Panc1 (cell line): ENCODE data around the gene TREML4. TPM values are rescaled to one million over a fixed set of nuclear protein-coding genes. Genes with fewer than 3 reads are reported as not detected.

Source experiments
- ATAC-seq: fragments of 200-7000 bp; cut with Tn5 transposase; 2 replicates; pipeline ENCODE4 v1.9.1; 2020; ENCODE audit warnings: mild to moderate bottlenecking, moderate library complexity
- BruUV-seq: library from RNA; stranded (reverse); fragments of 400-500 nt; replicated peaks from 2 replicates; lab custom pipeline; 2021; lab: Mats Ljungman, UMichigan
- CTCF ChIA-PET: fragments of 300-600 bp; sonication (Branson Sonifier 250); formaldehyde crosslinking; loops from one replicate; lab custom pipeline; 2022; ENCODE audit warnings: antibody characterized with exemption; lab: Charles Lee
- POLR2A ChIA-PET: fragments of 300-600 bp; sonication (Branson Sonifier 250); formaldehyde crosslinking; loops from one replicate; lab custom pipeline; 2022; ENCODE audit warnings: antibody characterized with exemption; lab: Charles Lee
- DNase-seq: peaks from one replicate; pipeline ENCODE4 v3.0.0-alpha.2; 2010; ENCODE audit warnings: low read depth, low spot score
- H3K27ac ChIP-seq: 2 replicates; pipeline ENCODE4 v1.5.1; 2011; ENCODE audit warnings: mild to moderate bottlenecking, low read length, inconsistent platforms
- H3K27me3 ChIP-seq: fragments of 200-500 bp; sonication (Bioruptor generic); 2 replicates; pipeline ENCODE4 v1.6.0; 2014; ENCODE audit warnings: low read length, inconsistent platforms; ENCODE audit not compliant: control insufficient read depth, insufficient read depth
- H3K36me3 ChIP-seq: fragments of 200-500 bp; sonication (Bioruptor generic); 2 replicates; pipeline ENCODE4 v1.5.1; 2014; ENCODE audit warnings: inconsistent platforms, mild to moderate bottlenecking, low read length, moderate library complexity; ENCODE audit not compliant: control insufficient read depth, insufficient read depth
- H3K4me1 ChIP-seq: 2 replicates; pipeline ENCODE4 v1.5.1; 2011; ENCODE audit warnings: inconsistent platforms, mild to moderate bottlenecking, low read length, moderate library complexity; ENCODE audit not compliant: control insufficient read depth, insufficient read depth
- H3K4me3 ChIP-seq, 2 experiments: 2 replicates each; pipeline ENCODE4 v1.5.1; 2011 to 2012; ENCODE audit warnings: low read depth in 2 of 2, low read length in 2 of 2, mild to moderate bottlenecking in 2 of 2, inconsistent platforms in 1 of 2, moderate library complexity in 1 of 2
- H3K9me3 ChIP-seq: fragments of 200-500 bp; sonication (Bioruptor generic); 2 replicates; pipeline ENCODE4 v1.5.1; 2014; ENCODE audit warnings: low read depth, mild to moderate bottlenecking, inconsistent platforms, low read length, moderate library complexity; ENCODE audit not compliant: control insufficient read depth, insufficient read depth
- CTCF ChIP-seq: fragments of 450-650 bp; IDR thresholded peaks from 2 replicates; pipeline ENCODE4 v1.5.1; 2017; ENCODE audit warnings: mild to moderate bottlenecking
- POLR2AphosphoS5 ChIP-seq: IDR thresholded peaks from 2 replicates; pipeline ENCODE4 v1.6.1; 2012; ENCODE audit warnings: mild to moderate bottlenecking, low read depth, low read length, moderate library complexity
- REST ChIP-seq, 2 experiments: IDR thresholded peaks; 2 replicates each; pipeline ENCODE4 v1.6.1; 2011 to 2012; ENCODE audit warnings: low read depth in 2 of 2, control low read depth in 1 of 2, low read length in 1 of 2, mild to moderate bottlenecking in 1 of 2, moderate library complexity in 1 of 2; ENCODE audit not compliant: insufficient read depth in 1 of 2
- SIN3A ChIP-seq: IDR thresholded peaks from 2 replicates; pipeline ENCODE4 v1.6.1; 2012; ENCODE audit warnings: low read depth, mild to moderate bottlenecking, low read length, moderate library complexity, borderline replicate concordance; ENCODE audit not compliant: insufficient read depth
- TCF7L2 ChIP-seq: IDR thresholded peaks from 2 replicates; pipeline ENCODE4 v1.6.1; 2011; ENCODE audit warnings: mild to moderate bottlenecking, low read depth, low read length, inconsistent platforms
- in situ Hi-C: cut with HindIII; loops from 2 replicates; pipeline ENCODE4 v1.10.0; 2016; ENCODE audit warnings: low sequenced_read_pairs, low pct_unique_long_range_greater_than_20kb
- intact Hi-C: fragments of 100-400 bp; cut with micrococcal nuclease; formaldehyde crosslinking; loops from one replicate; pipeline ENCODE4 v1.10.0; 2022; ENCODE audit not compliant: unreplicated experiment
- total RNA-seq: library from RNA; stranded (reverse); gene quantifications from one replicate; pipeline ENCODE4 v1.2.1, GENCODE V29; 2021; ENCODE audit not compliant: unreplicated experiment

Gene TREML4
- total RNA-seq, 1 experiment from 2014 or later = not detected

DNA sequence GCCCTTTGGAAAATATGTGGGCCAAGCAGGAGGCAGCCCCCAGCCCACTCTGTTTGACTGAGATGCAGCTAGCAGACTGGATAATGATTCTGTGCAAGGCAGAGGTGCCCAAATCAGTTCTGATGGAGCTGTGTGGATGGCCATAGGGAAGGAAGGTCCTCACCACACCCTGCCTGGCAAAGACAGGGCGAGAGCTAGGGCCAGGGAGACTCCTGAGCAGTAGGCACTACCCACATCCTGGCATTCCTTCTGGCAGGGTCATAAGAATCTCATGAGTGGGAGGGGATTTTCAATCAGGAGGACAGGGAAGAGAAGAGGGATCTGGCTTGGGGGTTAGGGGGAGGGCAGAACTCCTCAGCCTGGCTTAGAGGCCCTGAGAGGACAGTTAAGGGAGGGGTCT, 46.6 kb upstream of the TREML4 start:
- no peak for TF ChIP-seq SIN3A
- TF ChIP-seq TCF7L2 = no peak
- no peak for TF ChIP-seq CTCF
- TF ChIP-seq POLR2AphosphoS5 = no peak
- no peak for TF ChIP-seq REST (IDR thresholded peaks at IDR 0.05; ENCODE audit: insufficient read depth in 1 of 2, low read depth in 2 of 2, low read length in 1 of 2)
- H3K36me3 ChIP-seq = no peaks in the 10 kb centered on the region; the same call in 1 of the 2 replicates
- H3K27ac ChIP-seq = no peak overlapping the region
- in situ Hi-C loops (no loop called here), intact Hi-C loops (loop anchor here (10.0 kb wide), 1 partner anchor 87 kb away; no protein-coding TSS in a partner anchor)
- no peak overlapping the region for H3K4me3 ChIP-seq
- ChIA-PET CTCF (interaction anchor here (1.3 to 1.5 kb wide), 2 partner anchors 10 to 89 kb away, joined by 5 read pairs; no protein-coding TSS in a partner anchor), POLR2A (no interaction called here)
- no TSS peak for BruUV-seq
- H3K9me3 ChIP-seq = no peaks in the 10 kb centered on the region
- peaks cover 5% of the 10 kb centered on the region; the same call in 1 of the 2 replicates for H3K27me3 ChIP-seq
- DNase-seq (no peak), ATAC-seq (no peak)
- no peaks in the 10 kb centered on the region for H3K4me1 ChIP-seq

DNA sequence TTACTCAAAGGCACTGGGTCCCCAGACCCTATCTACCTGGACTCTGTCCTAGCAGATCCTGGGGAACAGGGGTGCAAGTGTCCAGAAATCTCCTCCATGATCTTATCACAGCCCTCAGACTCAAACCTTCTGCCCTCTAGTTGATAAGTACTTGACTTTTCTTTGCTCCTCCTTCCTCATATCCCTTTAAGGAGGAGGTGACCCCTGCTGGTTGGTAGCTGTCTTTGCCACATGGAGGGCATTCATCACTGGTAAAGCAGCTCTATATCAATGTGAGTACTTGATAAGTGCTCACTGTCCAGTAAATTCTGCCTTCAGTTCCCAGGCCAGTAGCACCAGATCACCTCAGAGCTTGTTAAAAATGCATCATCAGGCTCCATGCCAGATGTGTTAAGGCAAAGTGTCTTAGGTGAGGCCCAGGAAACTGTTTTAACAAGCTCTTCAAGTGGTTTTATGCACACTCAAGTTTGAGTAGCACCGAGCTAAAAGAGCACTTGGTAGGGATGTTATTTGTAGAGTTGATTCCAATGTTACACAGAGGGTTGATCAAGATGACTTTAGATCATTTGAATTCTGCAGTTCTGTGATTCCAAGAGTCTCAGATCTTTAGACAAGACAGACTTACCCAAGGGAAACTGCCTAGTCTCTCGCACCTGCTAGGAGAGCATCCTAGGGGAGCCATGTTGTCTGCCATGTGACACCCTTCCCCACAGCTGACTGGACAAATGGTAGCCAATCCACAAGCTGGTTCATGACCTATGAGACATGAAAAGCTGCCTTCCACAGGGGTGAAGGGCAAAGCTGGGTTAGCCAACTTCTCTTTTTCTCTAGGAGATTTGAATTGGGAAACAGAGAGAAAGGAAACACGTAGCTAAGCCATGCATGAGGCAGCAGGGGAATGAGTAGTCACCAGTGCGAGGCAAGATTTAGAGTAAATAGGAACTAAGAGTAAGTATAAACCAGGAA, 45.8 kb upstream of the TREML4 start:
- in situ Hi-C loops = no loop called here
- ChIA-PET POLR2A (no interaction called here), CTCF (interaction anchor here (0.6 to 1.5 kb wide), 3 partner anchors 9 to 234 kb away, joined by 5 read pairs; no protein-coding TSS in a partner anchor)
- no peak for TF ChIP-seq POLR2AphosphoS5
- TF ChIP-seq CTCF = peak; percentile 76
- no peaks in the 10 kb centered on the region for H3K4me1 ChIP-seq
- DNase-seq (peak; percentile 24), ATAC-seq (peak; percentile 93)
- H3K4me3 ChIP-seq = no peak overlapping the region
- H3K27ac ChIP-seq = no peak overlapping the region
- intact Hi-C loops = loop anchor here (10.0 kb wide), 1 partner anchor 88 kb away; no protein-coding TSS in a partner anchor
- no peaks in the 10 kb centered on the region for H3K9me3 ChIP-seq
- H3K36me3 ChIP-seq = no peaks in the 10 kb centered on the region; the same call in 1 of the 2 replicates
- no TSS peak for BruUV-seq
- H3K27me3 ChIP-seq = peaks cover 5% of the 10 kb centered on the region; the same call in 1 of the 2 replicates
